K562 (cell line): ENCODE data around the gene ARPC4. TPM values are rescaled to one million over a fixed set of nuclear protein-coding genes. Genes with fewer than 3 reads are reported as not detected.

Source experiments
- ARID4B ChIP-seq: sonication (generic); formaldehyde crosslinking; IDR thresholded peaks from 2 replicates; pipeline ENCODE4 v1.8.0; 2022; ENCODE audit warnings: mild to moderate bottlenecking, missing genetic modification reagents
- E2F4 ChIP-seq: sonication (generic); formaldehyde crosslinking; IDR thresholded peaks from 2 replicates; pipeline ENCODE4 v1.8.0; 2022; ENCODE audit warnings: mild to moderate bottlenecking, low read depth, missing genetic modification reagents
- KLF13 ChIP-seq: fragments of 450-650 bp; IDR thresholded peaks from 2 replicates; pipeline ENCODE4 v1.6.1; 2016; ENCODE audit warnings: missing genetic modification characterization, low read depth, mild to moderate bottlenecking, missing compliant biosample characterization, moderate library complexity, borderline replicate concordance
- MAZ ChIP-seq, 2 experiments: fragments of 450-650 bp in 1 of 2; sonication (generic) in 1 of 2; formaldehyde crosslinking; IDR thresholded peaks in 1 of 2; conservative IDR thresholded peaks in 1 of 2; 2 replicates each; pipeline versions ENCODE4 v1.4.0 to v1.5.0; 2020; ENCODE audit warnings: mild to moderate bottlenecking in 1 of 2, missing genetic modification reagents in 1 of 2
- SMARCA4 ChIP-seq: fragments of 450-650 bp; IDR thresholded peaks from 2 replicates; pipeline ENCODE4 v1.6.1; 2016
- SPI1 ChIP-seq: IDR thresholded peaks from 2 replicates; pipeline ENCODE4 v1.6.1; 2011; ENCODE audit warnings: low read depth, low read length, control low read depth, borderline replicate concordance
- TCF7L2 ChIP-seq: fragments of 150-350 bp; IDR thresholded peaks from 2 replicates; pipeline ENCODE4 v1.6.1; 2016; ENCODE audit warnings: low read depth, mild to moderate bottlenecking, low read length, moderate library complexity
- THAP7 ChIP-seq: fragments of 250-450 bp; sonication (Bioruptor Pico); IDR thresholded peaks from 2 replicates; pipeline ENCODE4 v1.5.0; 2021
- ZBTB11 ChIP-seq, 3 experiments: fragments of 200-800 bp in 1 of 3; fragments of 250-450 bp in 1 of 3; fragments of 450-650 bp in 1 of 3; sonication (Bioruptor Pico) in 1 of 3; sonication (Bioruptor generic) in 1 of 3; formaldehyde crosslinking in 1 of 3; IDR thresholded peaks; 2 replicates each; pipeline versions ENCODE4 v1.6.1 to v1.8.0; 2016 to 2022; ENCODE audit warnings: mild to moderate bottlenecking in 2 of 3, missing genetic modification characterization in 2 of 3, missing compliant biosample characterization in 1 of 3, moderate library complexity in 1 of 3
- ZFX ChIP-seq: sonication (generic); formaldehyde crosslinking; IDR thresholded peaks from 2 replicates; pipeline ENCODE4 v1.8.0; 2022; ENCODE audit warnings: mild to moderate bottlenecking, missing genetic modification reagents, moderate library complexity
- ZKSCAN8 ChIP-seq: fragments of 200-800 bp; sonication (Bioruptor generic); IDR thresholded peaks from 2 replicates; pipeline ENCODE4 v1.6.1; 2016; ENCODE audit warnings: missing genetic modification characterization, missing compliant biosample characterization
- ZNF212 ChIP-seq: fragments of 450-650 bp; formaldehyde crosslinking; IDR thresholded peaks from 2 replicates; pipeline ENCODE4 v1.4.0; 2020; ENCODE audit warnings: mild to moderate bottlenecking
- polyA plus RNA-seq, 8 experiments: library from polyadenylated mRNA; depleted of rRNA in 4 of 8; stranded (reverse) in 5 of 8; unstranded in 3 of 8; fragments of >200 nt; fragmentation: Nextera tagmentation in 2 of 8; fragmentation: Illumina TruSeq in 1 of 8; extraction: Ambion mirVana in 2 of 8; extraction: Trizol in 1 of 8; gene quantifications; 2 replicates each; pipeline versions ENCODE4 v1.2.1 to v1.2.3, GENCODE V29; 2011 to 2014; ENCODE audit warnings: inconsistent platforms in 1 of 8, missing spikeins in 1 of 8
- total RNA-seq, 7 experiments: library from RNA; depleted of rRNA in 6 of 7; stranded (reverse); fragments of >200 nt in 6 of 7; fragmentation: Illumina TruSeq in 2 of 7; extraction: Trizol in 2 of 7; gene quantifications; 2 replicates each; pipeline versions ENCODE4 v1.2.1 to v1.2.3, GENCODE V29; 2011 to 2021; ENCODE audit warnings: low replicate concordance in 1 of 7

Gene ARPC4
- total and polyA plus RNA-seq, 9 of the 15 experiments (the other 6 are each of a cell fraction or from before 2014, with no cell fraction given), result 20.1 to 153 (median 119) TPM

- TF ChIP-seq ZBTB11 (CRISPR knock-in tag; IDR thresholded peaks at IDR 0.05) (peak in 1 of 3 experiments; percentile 84; a peak in 2 of 6 replicates), THAP7 (CRISPR knock-in tag) (0 out of 2 replicates have a peak, but pooled peaks have one; percentile 43), ZFX (peak; percentile 84), ARID4B (CRISPR knock-in tag) (peak; percentile 90), MAZ (CRISPR knock-in tag; conservative IDR thresholded peaks at IDR 0.05 in 1 of 2, IDR thresholded peaks at IDR 0.05 in 1 of 2) (peak; percentile 66 to 88; a peak in 2 of 4 replicates), ZNF212 (CRISPR knock-in tag) (0 out of 2 replicates have a peak, but pooled peaks have one; percentile 9), SPI1 (0 out of 2 replicates have a peak, but pooled peaks have one; percentile 1), ZKSCAN8 (CRISPR knock-in tag) (no peak), SMARCA4 (peak; percentile 35; the same call in 1 of the 2 replicates), TCF7L2 (peak; percentile 65; the same call in 1 of the 2 replicates), E2F4 (CRISPR knock-in tag) (0 out of 2 replicates have a peak, but pooled peaks have one; percentile 9), KLF13 (tag) (peak; percentile 78; the same call in 1 of the 2 replicates)
These were observed 43.0 kb upstream of the ARPC4 start, which contains the start of gene OGG1 (continued) for GRCh38 chr3:9749645-9750555.
